ENCODE data around the gene ENPP1. TPM values are rescaled to one million over a fixed set of nuclear protein-coding genes. Genes with fewer than 3 reads are reported as not detected.

Gene ENPP1
- total RNA-seq, 6 donors from 2014 or later = 0.89 to 2.4 (median 1.5) TPM

DNA sequence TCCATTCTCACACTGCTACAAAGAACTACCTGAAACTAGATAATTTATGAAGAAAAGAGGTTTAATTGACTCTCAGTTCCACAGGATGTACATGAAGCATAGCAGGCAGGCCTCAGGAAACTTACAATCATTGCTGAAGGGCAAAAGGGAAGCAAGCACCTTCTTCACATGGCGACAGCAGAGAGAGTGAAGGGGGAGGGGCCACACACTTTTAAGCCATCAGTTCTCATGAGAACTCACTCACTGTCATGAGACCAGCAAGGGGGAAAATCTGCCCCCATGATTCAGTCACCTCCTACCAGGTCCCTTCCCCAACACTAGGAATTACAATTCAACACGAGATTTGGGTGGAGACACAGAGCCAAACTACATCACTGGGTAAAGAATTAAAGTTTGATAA lies 12.5 kb upstream of the ENPP1 start:
- 79 to 83% methylated on average over 2 of the region's 2 CpGs for WGBS, 2 donors
- H3K4me3 ChIP-seq = no peak overlapping the region
- TF ChIP-seq, protein P1, sequence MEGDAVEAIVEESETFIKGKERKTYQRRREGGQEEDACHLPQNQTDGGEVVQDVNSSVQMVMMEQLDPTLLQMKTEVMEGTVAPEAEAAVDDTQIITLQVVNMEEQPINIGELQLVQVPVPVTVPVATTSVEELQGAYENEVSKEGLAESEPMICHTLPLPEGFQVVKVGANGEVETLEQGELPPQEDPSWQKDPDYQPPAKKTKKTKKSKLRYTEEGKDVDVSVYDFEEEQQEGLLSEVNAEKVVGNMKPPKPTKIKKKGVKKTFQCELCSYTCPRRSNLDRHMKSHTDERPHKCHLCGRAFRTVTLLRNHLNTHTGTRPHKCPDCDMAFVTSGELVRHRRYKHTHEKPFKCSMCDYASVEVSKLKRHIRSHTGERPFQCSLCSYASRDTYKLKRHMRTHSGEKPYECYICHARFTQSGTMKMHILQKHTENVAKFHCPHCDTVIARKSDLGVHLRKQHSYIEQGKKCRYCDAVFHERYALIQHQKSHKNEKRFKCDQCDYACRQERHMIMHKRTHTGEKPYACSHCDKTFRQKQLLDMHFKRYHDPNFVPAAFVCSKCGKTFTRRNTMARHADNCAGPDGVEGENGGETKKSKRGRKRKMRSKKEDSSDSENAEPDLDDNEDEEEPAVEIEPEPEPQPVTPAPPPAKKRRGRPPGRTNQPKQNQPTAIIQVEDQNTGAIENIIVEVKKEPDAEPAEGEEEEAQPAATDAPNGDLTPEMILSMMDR (IDR thresholded peaks at IDR 0.05) = no peak
- TF ChIP-seq POLR2AphosphoS5 (IDR thresholded peaks at IDR 0.05) = no peak
- TF ChIP-seq POLR2A (IDR thresholded peaks at IDR 0.05) = no peak
- TF ChIP-seq EP300 (IDR thresholded peaks at IDR 0.05) = no peak
- no peak for DNase-seq
- H3K27ac ChIP-seq = no peak overlapping the region
- no peaks in the 10 kb centered on the region for H3K4me1 ChIP-seq
- H3K27me3 ChIP-seq = no peaks in the 10 kb centered on the region
- ATAC-seq (ENCODE audit: low FRiP score in 2 of 2) = no peak
- H3K9me3 ChIP-seq = no peaks in the 10 kb centered on the region
- H3K36me3 ChIP-seq = no peaks in the 10 kb centered on the region

DNA sequence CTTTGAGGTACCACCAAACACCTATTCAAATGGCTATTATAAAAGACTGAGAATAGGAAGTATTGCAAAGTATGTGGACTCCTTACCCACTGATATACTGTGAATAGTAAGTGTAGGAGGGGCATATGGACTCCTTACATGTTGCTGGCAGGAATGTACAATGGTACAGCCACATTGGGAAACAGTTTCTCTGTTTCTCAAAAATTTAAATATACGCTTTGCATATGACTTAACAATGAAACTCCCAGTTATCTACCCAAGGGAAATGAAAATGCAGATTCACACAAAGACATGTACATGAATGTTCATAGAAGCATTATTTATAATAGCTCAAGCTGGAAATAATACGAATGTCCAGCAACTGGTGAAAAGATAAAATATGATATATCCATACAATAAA lies 5.5 kb upstream of the ENPP1 start:
- ATAC-seq (ENCODE audit: low FRiP score in 2 of 2) (no peak), DNase-seq (no peak)
- TF ChIP-seq POLR2AphosphoS5 (IDR thresholded peaks at IDR 0.05) (no peak), POLR2A (IDR thresholded peaks at IDR 0.05) (no peak), EP300 (IDR thresholded peaks at IDR 0.05) (no peak)
- TF ChIP-seq, protein P1 (IDR thresholded peaks at IDR 0.05) = no peak
- H3K27ac ChIP-seq = no peak overlapping the region
- 85 to 94% methylated on average over 2 of the region's 2 CpGs for WGBS, 2 donors
- H3K27me3 ChIP-seq = peaks cover 0 to 2% (median 0%) of the 10 kb centered on the region in 4 donors
- no peaks in the 10 kb centered on the region for H3K9me3 ChIP-seq
- H3K4me3 ChIP-seq = no peak overlapping the region
- H3K36me3 ChIP-seq = no peaks in the 10 kb centered on the region
- peaks cover 0 to 5% (median 4%) of the 10 kb centered on the region in 4 donors for H3K4me1 ChIP-seq

DNA sequence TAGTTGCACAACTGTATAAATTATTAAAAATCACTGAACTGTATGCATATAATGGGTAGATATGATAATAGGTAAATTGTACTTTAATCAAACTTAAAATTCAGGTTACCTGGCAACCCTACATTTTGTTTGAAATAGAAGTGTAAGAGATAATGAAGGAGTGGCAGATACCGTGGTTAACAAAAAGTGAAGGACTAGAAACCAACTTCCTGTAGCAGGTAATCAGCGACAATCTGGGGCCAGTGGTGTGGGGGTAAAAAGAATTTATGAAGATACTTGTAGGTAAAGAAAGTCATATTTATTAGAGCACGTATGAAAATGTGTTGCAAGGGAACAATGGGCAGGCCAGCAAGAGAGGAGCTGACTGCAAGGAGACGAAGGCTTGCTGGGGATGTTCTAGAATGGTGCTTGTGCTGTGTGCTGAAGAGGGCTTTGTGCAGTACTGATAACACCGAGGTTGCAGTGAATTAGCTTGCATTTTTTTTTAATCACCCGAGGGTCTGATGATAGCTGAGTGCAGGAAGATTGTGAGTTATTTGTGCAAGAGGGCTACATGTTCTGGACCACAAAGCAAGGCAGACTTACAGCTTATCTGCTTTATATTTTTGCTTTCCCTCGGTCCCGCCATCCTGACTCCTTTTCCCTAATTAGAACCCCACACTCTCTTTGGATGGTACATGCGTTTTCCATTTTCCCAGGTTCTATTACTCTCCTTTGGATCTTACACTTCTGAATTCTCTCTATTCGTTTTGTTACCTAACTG lies 4.6 kb upstream of the ENPP1 start:
- no peak overlapping the region for H3K4me3 ChIP-seq
- H3K9me3 ChIP-seq = no peaks in the 10 kb centered on the region
- H3K27ac ChIP-seq = no peak overlapping the region
- no peaks in the 10 kb centered on the region for H3K36me3 ChIP-seq
- TF ChIP-seq POLR2A (IDR thresholded peaks at IDR 0.05) (no peak), POLR2AphosphoS5 (IDR thresholded peaks at IDR 0.05) (no peak), EP300 (IDR thresholded peaks at IDR 0.05) (no peak)
- TF ChIP-seq, protein P1 (IDR thresholded peaks at IDR 0.05) = no peak
- H3K4me1 ChIP-seq = peaks cover under 1 to 10% (median 7%) of the 10 kb centered on the region in 4 donors
- DNase-seq (no peak), ATAC-seq (ENCODE audit: low FRiP score in 2 of 2) (no peak)
- 74 to 76% methylated on average over 10 of the region's 10 CpGs for WGBS, 2 donors
- peaks cover 0 to 2% (median 0%) of the 10 kb centered on the region in 4 donors for H3K27me3 ChIP-seq

DNA sequence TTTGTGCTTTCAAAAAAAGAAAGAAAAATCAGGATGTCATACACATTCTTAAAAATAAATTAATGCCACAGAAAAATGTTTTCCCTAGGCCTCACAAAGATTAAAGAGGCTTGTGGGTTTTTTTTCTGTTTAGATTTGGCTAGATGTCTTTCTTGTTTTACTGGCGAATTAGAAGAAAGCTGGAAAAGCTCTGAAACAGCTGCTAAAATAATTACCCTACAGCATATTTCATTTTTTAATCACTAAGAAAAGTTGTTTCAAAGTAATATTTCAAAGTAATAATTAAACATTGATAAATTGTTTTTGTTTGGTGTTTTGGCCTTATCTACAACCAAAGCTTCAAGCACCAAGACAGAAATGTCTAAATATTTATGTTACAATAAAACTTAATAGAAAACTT lies 3.7 kb upstream of the ENPP1 start:
- 70 to 79% methylated on average over 1 of the region's 1 CpG for whole genome bisulfite sequencing, 2 donors
- ATAC-seq (ENCODE audit: low FRiP score in 2 of 2) (no peak), DNase-seq (no peak)
- H3K27ac ChIP-seq = no peak overlapping the region
- H3K4me3 ChIP-seq = no peak overlapping the region
- H3K27me3 ChIP-seq = peaks cover 0 to 2% (median 0%) of the 10 kb centered on the region in 4 donors
- no peaks in the 10 kb centered on the region for H3K36me3 ChIP-seq
- no peaks in the 10 kb centered on the region for H3K9me3 ChIP-seq
- peaks cover 4 to 16% (median 10%) of the 10 kb centered on the region in 4 donors for H3K4me1 ChIP-seq
- no peak for TF ChIP-seq POLR2A (IDR thresholded peaks at IDR 0.05)
- TF ChIP-seq, protein P1 (IDR thresholded peaks at IDR 0.05) = no peak
- TF ChIP-seq POLR2AphosphoS5 (IDR thresholded peaks at IDR 0.05) = no peak
- TF ChIP-seq EP300 (IDR thresholded peaks at IDR 0.05) = no peak

DNA sequence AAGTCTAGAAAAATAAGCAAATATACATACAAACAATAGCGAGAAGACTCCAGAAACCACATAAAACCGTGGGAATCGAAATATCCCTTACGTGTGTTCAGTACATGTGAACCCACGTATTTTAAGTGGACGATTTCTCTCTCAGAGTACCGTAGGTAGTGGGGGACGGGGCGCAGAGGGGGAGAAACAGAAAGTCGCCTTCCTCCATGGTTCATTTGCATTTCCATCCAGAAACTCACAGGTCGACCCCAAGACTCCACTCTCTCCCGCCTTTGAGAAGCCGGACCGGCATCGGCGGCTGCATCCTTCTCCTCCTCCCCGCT lies 538 bp upstream of the ENPP1 start:
- TF ChIP-seq, protein P1 (IDR thresholded peaks at IDR 0.05) = no peak
- TF ChIP-seq POLR2AphosphoS5 (IDR thresholded peaks at IDR 0.05) = no peak
- no peak for TF ChIP-seq POLR2A (IDR thresholded peaks at IDR 0.05)
- no peak for TF ChIP-seq EP300 (IDR thresholded peaks at IDR 0.05)
- Histone ChIP-seq H3K4me3 (peak overlapping the region; percentile 50 to 72 (median 64)), H3K27ac (peak overlapping the region in 2 of 4 donors; percentile 9 to 57), H3K9me3 (no peaks in the 10 kb centered on the region), H3K36me3 (no peaks in the 10 kb centered on the region), H3K27me3 (peaks cover 0 to 2% (median 0%) of the 10 kb centered on the region in 4 donors), H3K4me1 (peaks cover 4 to 16% (median 10%) of the 10 kb centered on the region in 4 donors)
- ATAC-seq (ENCODE audit: low FRiP score in 2 of 2) (peak in 1 of 2 donors; percentile 11), DNase-seq (no peak)
- 3 to 8% methylated on average over 16 to 17 of the region's 17 CpGs for WGBS, 2 donors

Data from upper lobe of left lung (tissue), 6 donors.